GM23338 (cell line): ENCODE data around the gene KYNU. TPM values are rescaled to one million over a fixed set of nuclear protein-coding genes. Genes with fewer than 3 reads are reported as not detected.

ENCODE experiments used
- ATAC-seq: fragments of 200-7000 bp; cut with Tn5 transposase; 3 replicates; pipeline ENCODE4 v1.9.1; 2020
- DNase-seq: peaks from one replicate; pipeline ENCODE4 v3.0.0-alpha.2; 2015; ENCODE audit warnings: low spot score
- H2AFZ ChIP-seq: fragments of 200-600 bp; sonication (generic); 2 replicates; pipeline ENCODE4 v1.8.0; 2016; ENCODE audit warnings: antibody characterized with exemption, mild to moderate bottlenecking, moderate library complexity
- H3F3A ChIP-seq: fragments of 200-600 bp; sonication (generic); replicated peaks from 2 replicates; pipeline ENCODE4 v1.8.0; 2017; ENCODE audit warnings: antibody characterized with exemption, mixed run types, low read depth
- H3K27ac ChIP-seq: fragments of 200-600 bp; sonication (generic); 2 replicates; pipeline ENCODE4 v1.6.1; 2016; ENCODE audit warnings: low read depth
- H3K27me3 ChIP-seq: fragments of 200-600 bp; sonication (generic); 2 replicates; pipeline ENCODE4 v1.8.0; 2016; ENCODE audit warnings: mild to moderate bottlenecking, mixed run types, moderate library complexity; ENCODE audit not compliant: insufficient read depth
- H3K36me3 ChIP-seq: fragments of 200-600 bp; sonication (generic); 2 replicates; pipeline ENCODE4 v1.8.0; 2016; ENCODE audit warnings: mild to moderate bottlenecking; ENCODE audit not compliant: insufficient read depth
- H3K4me1 ChIP-seq: fragments of 200-600 bp; sonication (generic); 2 replicates; pipeline ENCODE4 v1.8.0; 2016; ENCODE audit warnings: mild to moderate bottlenecking, moderate library complexity; ENCODE audit not compliant: insufficient read depth
- H3K4me2 ChIP-seq: fragments of 200-600 bp; sonication (generic); 2 replicates; pipeline ENCODE4 v1.7.1; 2017; ENCODE audit warnings: mixed run types
- H3K4me3 ChIP-seq: fragments of 200-600 bp; sonication (generic); 2 replicates; pipeline ENCODE4 v1.6.1; 2016; ENCODE audit warnings: mixed run types
- H3K79me2 ChIP-seq: fragments of 200-600 bp; sonication (generic); replicated peaks from 2 replicates; pipeline ENCODE4 v1.8.0; 2017; ENCODE audit warnings: mild to moderate bottlenecking; ENCODE audit not compliant: insufficient read depth
- H3K9me2 ChIP-seq: fragments of 200-600 bp; sonication (generic); 2 replicates; pipeline ENCODE4 v1.8.0; 2017; ENCODE audit not compliant: insufficient read depth
- H4K20me1 ChIP-seq: fragments of 200-600 bp; sonication (generic); replicated peaks from 2 replicates; pipeline ENCODE4 v1.8.0; 2017; ENCODE audit warnings: mild to moderate bottlenecking; ENCODE audit not compliant: insufficient read depth
- H3K27ac Mint-ChIP-seq: 2 replicates; pipeline ENCODE4 v1.8.0; 2020; ENCODE audit warnings: inconsistent platforms, mild to moderate bottlenecking, moderate library complexity, mixed read lengths
- H3K27me3 Mint-ChIP-seq: 3 replicates; pipeline ENCODE4 v1.8.0; 2022; ENCODE audit warnings: low read depth, mild to moderate bottlenecking, moderate library complexity, mixed read lengths, inconsistent platforms; ENCODE audit not compliant: insufficient read depth, poor library complexity
- H3K36me3 Mint-ChIP-seq: 3 replicates; pipeline ENCODE4 v1.8.0; 2021; ENCODE audit warnings: low read depth, mild to moderate bottlenecking, inconsistent platforms, moderate library complexity, mixed read lengths
- H3K4me1 Mint-ChIP-seq: 3 replicates; pipeline ENCODE4 v1.8.0; 2020; ENCODE audit warnings: mild to moderate bottlenecking, inconsistent platforms, mixed read lengths
- H3K4me3 Mint-ChIP-seq: 3 replicates; pipeline ENCODE4 v1.8.0; 2021; ENCODE audit warnings: moderate library complexity, mild to moderate bottlenecking, inconsistent platforms, mixed read lengths
- H3K9me3 Mint-ChIP-seq: 3 replicates; pipeline ENCODE4 v1.8.0; 2020; ENCODE audit warnings: moderate library complexity, mild to moderate bottlenecking, inconsistent platforms, mixed read lengths
- CREB1 ChIP-seq: fragments of 250-450 bp; sonication (Bioruptor Pico); IDR thresholded peaks from 2 replicates; pipeline ENCODE4 v1.5.0; 2020; ENCODE audit warnings: low read depth, mild to moderate bottlenecking, moderate library complexity
- CTCF ChIP-seq, 2 experiments: fragments of 200-600 bp in 1 of 2; sonication (generic) in 1 of 2; conservative IDR thresholded peaks; 2 replicates each; pipeline versions ENCODE4 v1.5.1 to v1.6.1; 2016 to 2017; ENCODE audit warnings: antibody characterized with exemption in 2 of 2, low read depth in 2 of 2, mild to moderate bottlenecking in 2 of 2, moderate library complexity in 1 of 2
- ETS1 ChIP-seq: IDR thresholded peaks from 2 replicates; pipeline ENCODE4 v1.6.1; 2016; ENCODE audit warnings: antibody characterized with exemption
- EZH2phosphoT487 ChIP-seq: fragments of 200-600 bp; sonication (generic); IDR thresholded peaks from one replicate; pipeline ENCODE4 v1.8.1; 2018; ENCODE audit warnings: antibody characterized with exemption; ENCODE audit not compliant: unreplicated experiment
- POLR2AphosphoS5 ChIP-seq: IDR thresholded peaks from 2 replicates; pipeline ENCODE4 v1.6.1; 2016; ENCODE audit warnings: antibody characterized with exemption, low read depth
- REST ChIP-seq: IDR thresholded peaks from one replicate; pipeline ENCODE4 v1.6.1; 2018; ENCODE audit warnings: antibody characterized with exemption; ENCODE audit not compliant: unreplicated experiment
- ZNF114 ChIP-seq: fragments of 250-450 bp; sonication (Bioruptor Pico); IDR thresholded peaks from 2 replicates; pipeline ENCODE4 v1.5.0; 2020; ENCODE audit warnings: mild to moderate bottlenecking, moderate library complexity
- ZNF462 ChIP-seq: fragments of 250-450 bp; sonication (Bioruptor Pico); IDR thresholded peaks from 2 replicates; pipeline ENCODE4 v1.5.0; 2020; ENCODE audit warnings: mild to moderate bottlenecking, moderate library complexity
- polyA plus RNA-seq: library from polyadenylated mRNA; unstranded; fragments of >200 nt; fragmentation: Nextera tagmentation; extraction: Ambion mirVana; gene quantifications from 2 replicates; pipeline ENCODE4 v1.2.1, GENCODE V29; 2016
- total RNA-seq: library from RNA; depleted of rRNA; stranded (reverse); fragments of >200 nt; shearing (Covaris generic); gene quantifications from 2 replicates; pipeline ENCODE4 v1.2.3, GENCODE V29; 2014

KYNU gene
- total and polyA plus RNA-seq, 2 experiments from 2014 or later, result 0.03 to 0.21 TPM

GRCh38 chr2:142840436-142840835 is 37.0 kb upstream of the KYNU start (continued):
- no peak for TF ChIP-seq ZNF114 (CRISPR knock-in tag)

GRCh38 chr2:142841788-142842187 is 35.7 kb upstream of the KYNU start:
- no peaks in the 10 kb centered on the region for H3F3A ChIP-seq
- no peaks in the 10 kb centered on the region for H3K79me2 ChIP-seq
- no peak overlapping the region for H3K27ac Mint-ChIP-seq
- H3K4me1 ChIP-seq, result no peaks in the 10 kb centered on the region; the same call in 1 of the 2 replicates
- H3K36me3 ChIP-seq, result no peaks in the 10 kb centered on the region
- H3K4me2 ChIP-seq, result no peak overlapping the region
- TF ChIP-seq CREB1 (CRISPR knock-in tag) (no peak), ZNF462 (CRISPR knock-in tag) (no peak), POLR2AphosphoS5 (no peak)
- H3K9me3 Mint-ChIP-seq, result no peaks in the 10 kb centered on the region; the same call in 2 of the 3 replicates
- no peaks in the 10 kb centered on the region for H4K20me1 ChIP-seq
- no peak overlapping the region for H2AFZ ChIP-seq
- H3K27ac ChIP-seq, result no peak overlapping the region
- H3K4me3 ChIP-seq, result no peak overlapping the region
- H3K27me3 Mint-ChIP-seq, result no peaks in the 10 kb centered on the region
- H3K27me3 ChIP-seq, result no peaks in the 10 kb centered on the region
- no peaks in the 10 kb centered on the region for H3K9me2 ChIP-seq
- H3K4me1 Mint-ChIP-seq, result peaks cover 7% of the 10 kb centered on the region; the same call in 2 of the 3 replicates
- ATAC-seq, result no peak
- no peak overlapping the region for H3K4me3 Mint-ChIP-seq
- no peaks in the 10 kb centered on the region for H3K36me3 Mint-ChIP-seq
- DNase-seq, result no peak

GRCh38 chr2:142842369-142842768 is 35.1 kb upstream of the KYNU start:
- Histone ChIP-seq H3K79me2 (no peaks in the 10 kb centered on the region), H3K36me3 (no peaks in the 10 kb centered on the region), H3K4me1 (no peaks in the 10 kb centered on the region; the same call in 1 of the 2 replicates), H3K27me3 (no peaks in the 10 kb centered on the region), H3F3A (no peaks in the 10 kb centered on the region), H3K9me2 (no peaks in the 10 kb centered on the region), H2AFZ (no peak overlapping the region), H4K20me1 (no peaks in the 10 kb centered on the region), H3K4me3 (no peak overlapping the region), H3K4me2 (no peak overlapping the region), H3K27ac (no peak overlapping the region)
- no peak overlapping the region for H3K27ac Mint-ChIP-seq
- H3K9me3 Mint-ChIP-seq, result no peaks in the 10 kb centered on the region; the same call in 2 of the 3 replicates
- ATAC-seq (no peak), DNase-seq (no peak)
- H3K36me3 Mint-ChIP-seq, result no peaks in the 10 kb centered on the region
- no peaks in the 10 kb centered on the region for H3K27me3 Mint-ChIP-seq
- H3K4me3 Mint-ChIP-seq, result no peak overlapping the region
- peaks cover 7% of the 10 kb centered on the region; the same call in 2 of the 3 replicates for H3K4me1 Mint-ChIP-seq
- no peak for TF ChIP-seq CTCF (conservative IDR thresholded peaks at IDR 0.05; ENCODE audit: low read depth in 2 of 2)
- TF ChIP-seq REST, result no peak
- TF ChIP-seq EZH2phosphoT487, result no peak
- TF ChIP-seq ETS1, result no peak
